H9 (cell line): ENCODE results near the gene GPD2. TPM values are rescaled to one million over a fixed set of nuclear protein-coding genes. Genes with fewer than 3 reads are reported as not detected.
A peak's percentile ranks its signal among the peaks of the same experiment; 100 is the strongest.

Experiments used
- DNase-seq: peaks from one replicate; pipeline ENCODE4 v3.0.0-alpha.2; 2017
- H2AFZ ChIP-seq: one replicate; pipeline ENCODE4 v1.6.1; 2013; ENCODE audit warnings: mild to moderate bottlenecking, low read length, control low read depth, moderate library complexity
- H2AK5ac ChIP-seq: 2 replicates; pipeline ENCODE4 v1.6.1; 2013; ENCODE audit warnings: low read length, control low read depth, mixed read lengths; ENCODE audit not compliant: insufficient read length
- H2BK120ac ChIP-seq: one replicate; pipeline ENCODE4 v1.6.1; 2013; ENCODE audit warnings: low read depth, mild to moderate bottlenecking, low read length, control low read depth, inconsistent platforms; ENCODE audit not compliant: poor library complexity, severe bottlenecking
- H2BK12ac ChIP-seq: 2 replicates; pipeline ENCODE4 v1.6.1; 2013; ENCODE audit warnings: low read length, control low read depth, mixed read lengths, low read depth; ENCODE audit not compliant: insufficient read length
- H2BK15ac ChIP-seq: 2 replicates; pipeline ENCODE4 v1.6.1; 2013; ENCODE audit warnings: low read depth, low read length, control low read depth
- H2BK20ac ChIP-seq: one replicate; pipeline ENCODE4 v1.6.1; 2013; ENCODE audit warnings: low read depth, mild to moderate bottlenecking, low read length, control low read depth, inconsistent platforms; ENCODE audit not compliant: poor library complexity, severe bottlenecking
- H2BK5ac ChIP-seq: 2 replicates; pipeline ENCODE4 v1.6.1; 2013; ENCODE audit warnings: low read length, control low read depth, mixed read lengths; ENCODE audit not compliant: insufficient read length
- H3K14ac ChIP-seq: 2 replicates; pipeline ENCODE4 v1.6.1; 2013; ENCODE audit warnings: low read length, control low read depth; ENCODE audit not compliant: insufficient read depth
- H3K18ac ChIP-seq: 2 replicates; pipeline ENCODE4 v1.6.1; 2013; ENCODE audit warnings: low read depth, mild to moderate bottlenecking, mixed read lengths, low read length, control low read depth; ENCODE audit not compliant: insufficient read length
- H3K23ac ChIP-seq: 2 replicates; pipeline ENCODE4 v1.6.1; 2013; ENCODE audit warnings: low read length, control low read depth, mixed read lengths, low read depth; ENCODE audit not compliant: insufficient read length
- H3K23me2 ChIP-seq: 2 replicates; pipeline ENCODE4 v1.6.1; 2013; ENCODE audit warnings: low read depth, mild to moderate bottlenecking, mixed read lengths, low read length, control low read depth; ENCODE audit not compliant: insufficient read length, poor library complexity, severe bottlenecking
- H3K27ac ChIP-seq: 2 replicates; pipeline ENCODE4 v1.5.1; 2013; ENCODE audit warnings: low read length, control low read depth, mixed read lengths, low read depth; ENCODE audit not compliant: insufficient read length
- H3K27me3 ChIP-seq: 2 replicates; pipeline ENCODE4 v1.6.1; 2013; ENCODE audit warnings: low read length, control low read depth, inconsistent platforms; ENCODE audit not compliant: insufficient read depth
- H3K4ac ChIP-seq: 2 replicates; pipeline ENCODE4 v1.6.1; 2013; ENCODE audit warnings: low read depth, mild to moderate bottlenecking, control low read depth, inconsistent platforms, low read length, moderate library complexity
- H3K4me1 ChIP-seq: 2 replicates; pipeline ENCODE4 v1.6.1; 2013; ENCODE audit warnings: low read length, control low read depth, inconsistent platforms; ENCODE audit not compliant: insufficient read depth
- H3K4me2 ChIP-seq: 2 replicates; pipeline ENCODE4 v1.6.1; 2013; ENCODE audit warnings: low read length, control low read depth, mixed read lengths; ENCODE audit not compliant: insufficient read length, insufficient read depth
- H3K56ac ChIP-seq: 2 replicates; pipeline ENCODE4 v1.6.1; 2013; ENCODE audit warnings: low read depth, mild to moderate bottlenecking, mixed read lengths, low read length, control low read depth; ENCODE audit not compliant: insufficient read length
- H3K79me1 ChIP-seq: 2 replicates; pipeline ENCODE4 v1.6.1; 2013; ENCODE audit warnings: low read depth, mild to moderate bottlenecking, moderate library complexity, low read length, control low read depth, inconsistent platforms; ENCODE audit not compliant: insufficient read depth, poor library complexity, severe bottlenecking
- H3K79me2 ChIP-seq: 2 replicates; pipeline ENCODE4 v1.6.1; 2013; ENCODE audit warnings: low read length, control low read depth, inconsistent platforms; ENCODE audit not compliant: insufficient read depth
- H3K9ac ChIP-seq: 2 replicates; pipeline ENCODE4 v1.6.1; 2013; ENCODE audit warnings: low read length, control low read depth, mixed read lengths; ENCODE audit not compliant: insufficient read length; ENCODE audit errors: extremely low read depth
- H3K9me3 ChIP-seq: one replicate; pipeline ENCODE4 v1.6.1; 2013; ENCODE audit warnings: low read depth, low read length, inconsistent platforms; ENCODE audit not compliant: control insufficient read depth
- H3T11ph ChIP-seq: one replicate; pipeline ENCODE4 v1.6.1; 2013; ENCODE audit warnings: mild to moderate bottlenecking, low read length, control low read depth, inconsistent platforms
- H4K20me1 ChIP-seq: one replicate; pipeline ENCODE4 v1.6.1; 2013; ENCODE audit not compliant: control insufficient read depth, insufficient read length, insufficient read depth
- H4K5ac ChIP-seq: 2 replicates; pipeline ENCODE4 v1.6.1; 2013; ENCODE audit warnings: low read depth, mild to moderate bottlenecking, mixed read lengths, low read length, control low read depth; ENCODE audit not compliant: insufficient read length
- H4K8ac ChIP-seq: replicated peaks from 2 replicates; pipeline ENCODE4 v1.6.1; 2013; ENCODE audit warnings: low read length, control low read depth, mixed read lengths, low read depth; ENCODE audit not compliant: insufficient read length
- H4K91ac ChIP-seq: 2 replicates; pipeline ENCODE4 v1.6.1; 2013; ENCODE audit warnings: low read depth, mild to moderate bottlenecking, moderate library complexity, mixed read lengths, low read length, control low read depth; ENCODE audit not compliant: insufficient read length
- H3K27ac Mint-ChIP-seq, 3 experiments: 2 replicates in 2 of 3; 3 replicates in 1 of 3; pipeline ENCODE4 v1.8.0; 2020 to 2021; ENCODE audit warnings: mixed read lengths in 3 of 3, mild to moderate bottlenecking in 1 of 3, moderate library complexity in 1 of 3
- H3K27me3 Mint-ChIP-seq: 2 replicates; pipeline ENCODE4 v1.8.0; 2021; ENCODE audit warnings: low read depth, mild to moderate bottlenecking, moderate library complexity, mixed read lengths
- H3K36me3 Mint-ChIP-seq, 3 experiments: 2 replicates in 2 of 3; 3 replicates in 1 of 3; pipeline ENCODE4 v1.8.0; 2020 to 2021; ENCODE audit warnings: low read depth in 3 of 3, mixed read lengths in 3 of 3; ENCODE audit not compliant: insufficient read depth in 1 of 3
- H3K4me1 Mint-ChIP-seq, 2 experiments: 2 replicates each; pipeline ENCODE4 v1.8.0; 2020; ENCODE audit warnings: mixed read lengths in 2 of 2
- H3K4me3 Mint-ChIP-seq, 2 experiments: 2 replicates in 1 of 2; 3 replicates in 1 of 2; pipeline ENCODE4 v1.8.0; 2020 to 2021; ENCODE audit warnings: mild to moderate bottlenecking in 2 of 2, mixed read lengths in 2 of 2, moderate library complexity in 1 of 2
- H3K9me3 Mint-ChIP-seq, 2 experiments: 2 replicates in 1 of 2; 3 replicates in 1 of 2; pipeline ENCODE4 v1.8.0; 2020; ENCODE audit warnings: mild to moderate bottlenecking in 2 of 2, mixed read lengths in 2 of 2, moderate library complexity in 1 of 2
- total RNA-seq: library from RNA; stranded (reverse); gene quantifications from 2 replicates; pipeline ENCODE4 v1.2.1, GENCODE V29; 2021
- TF ChIP-seq, protein P1 (sequence below): fragments of 200-600 bp; sonication (generic); conservative IDR thresholded peaks from 3 replicates; pipeline ENCODE4 v1.8.0; 2021; ENCODE audit warnings: antibody characterized with exemption, mild to moderate bottlenecking

The GPD2 gene
- total RNA-seq, 1 experiment from 2014 or later: 46.0 TPM

DNA sequence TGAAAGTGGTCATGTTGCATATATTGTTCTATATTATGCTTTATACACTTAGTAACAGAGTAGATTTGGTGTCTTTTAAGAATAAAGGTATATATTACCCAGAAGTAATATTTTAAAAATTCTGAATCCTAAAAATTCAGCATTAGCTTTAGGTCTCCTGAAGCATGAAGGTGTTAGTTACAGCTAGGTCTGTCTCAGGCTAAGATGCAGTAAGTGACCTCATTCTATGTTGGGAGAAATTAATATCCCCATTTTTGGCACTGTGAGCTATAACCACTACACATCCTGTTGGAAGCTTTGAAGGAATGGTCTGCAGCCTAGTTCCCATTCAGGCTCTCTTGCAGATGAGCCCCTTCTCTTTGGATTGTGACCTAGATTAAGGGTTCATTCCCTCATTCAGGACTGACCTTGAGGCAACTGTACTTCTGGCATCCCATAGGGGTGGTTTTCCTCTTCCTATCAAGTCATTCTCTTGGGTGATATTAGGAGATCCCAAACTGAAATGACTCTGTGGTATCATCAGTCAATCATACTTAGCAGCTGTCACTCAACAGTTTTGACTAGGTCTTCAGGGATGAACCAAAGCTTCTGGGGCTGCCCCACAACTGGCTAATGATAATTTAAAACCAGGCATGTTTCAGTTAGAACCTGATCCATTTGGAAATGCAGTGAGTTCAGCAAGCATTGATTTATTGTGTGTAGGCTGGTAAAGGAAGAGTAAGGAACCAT lies 117.7 kb downstream of the GPD2 start:
- no peaks in the 10 kb centered on the region for H3K9me3 ChIP-seq
- no peaks in the 10 kb centered on the region for H3K23me2 ChIP-seq
- no peak overlapping the region for H3K14ac ChIP-seq
- H3K4me2 ChIP-seq: no peak overlapping the region
- H4K5ac ChIP-seq: no peak overlapping the region
- no peak overlapping the region for H3K18ac ChIP-seq
- Mint-ChIP-seq H3K36me3 (peaks cover 4 to 13% (median 8%) of the 10 kb centered on the region in 3 experiments), H3K27me3 (no peaks in the 10 kb centered on the region), H3K4me3 (no peak overlapping the region), H3K9me3 (no peaks in the 10 kb centered on the region), H3K27ac (no peak overlapping the region), H3K4me1 (no peaks in the 10 kb centered on the region)
- no peak overlapping the region for H2AK5ac ChIP-seq
- peak overlapping the region; percentile 69 for H3K23ac ChIP-seq
- TF ChIP-seq, protein P1, sequence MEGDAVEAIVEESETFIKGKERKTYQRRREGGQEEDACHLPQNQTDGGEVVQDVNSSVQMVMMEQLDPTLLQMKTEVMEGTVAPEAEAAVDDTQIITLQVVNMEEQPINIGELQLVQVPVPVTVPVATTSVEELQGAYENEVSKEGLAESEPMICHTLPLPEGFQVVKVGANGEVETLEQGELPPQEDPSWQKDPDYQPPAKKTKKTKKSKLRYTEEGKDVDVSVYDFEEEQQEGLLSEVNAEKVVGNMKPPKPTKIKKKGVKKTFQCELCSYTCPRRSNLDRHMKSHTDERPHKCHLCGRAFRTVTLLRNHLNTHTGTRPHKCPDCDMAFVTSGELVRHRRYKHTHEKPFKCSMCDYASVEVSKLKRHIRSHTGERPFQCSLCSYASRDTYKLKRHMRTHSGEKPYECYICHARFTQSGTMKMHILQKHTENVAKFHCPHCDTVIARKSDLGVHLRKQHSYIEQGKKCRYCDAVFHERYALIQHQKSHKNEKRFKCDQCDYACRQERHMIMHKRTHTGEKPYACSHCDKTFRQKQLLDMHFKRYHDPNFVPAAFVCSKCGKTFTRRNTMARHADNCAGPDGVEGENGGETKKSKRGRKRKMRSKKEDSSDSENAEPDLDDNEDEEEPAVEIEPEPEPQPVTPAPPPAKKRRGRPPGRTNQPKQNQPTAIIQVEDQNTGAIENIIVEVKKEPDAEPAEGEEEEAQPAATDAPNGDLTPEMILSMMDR: no peak
- H2BK15ac ChIP-seq: no peak overlapping the region
- no peak overlapping the region for H2BK12ac ChIP-seq
- no peak overlapping the region for H2AFZ ChIP-seq
- no peak overlapping the region for H3K56ac ChIP-seq
- no peaks in the 10 kb centered on the region for H4K20me1 ChIP-seq
- no peak overlapping the region for H2BK20ac ChIP-seq
- H3K9ac ChIP-seq: no peak overlapping the region
- H3K4me1 ChIP-seq: no peaks in the 10 kb centered on the region
- H3K4ac ChIP-seq: no peak overlapping the region
- no peaks in the 10 kb centered on the region for H3K79me1 ChIP-seq
- H3K79me2 ChIP-seq: no peaks in the 10 kb centered on the region
- H3T11ph ChIP-seq: no peak overlapping the region
- H2BK120ac ChIP-seq: no peak overlapping the region
- no peak for DNase-seq
- H3K27ac ChIP-seq: no peak overlapping the region
- H4K91ac ChIP-seq: no peak overlapping the region
- no peaks in the 10 kb centered on the region for H3K27me3 ChIP-seq
- H4K8ac ChIP-seq: no peak overlapping the region
- H2BK5ac ChIP-seq: no peak overlapping the region
